Measurements from ENCODE around the gene BIN2.

BIN2 gene

DNA sequence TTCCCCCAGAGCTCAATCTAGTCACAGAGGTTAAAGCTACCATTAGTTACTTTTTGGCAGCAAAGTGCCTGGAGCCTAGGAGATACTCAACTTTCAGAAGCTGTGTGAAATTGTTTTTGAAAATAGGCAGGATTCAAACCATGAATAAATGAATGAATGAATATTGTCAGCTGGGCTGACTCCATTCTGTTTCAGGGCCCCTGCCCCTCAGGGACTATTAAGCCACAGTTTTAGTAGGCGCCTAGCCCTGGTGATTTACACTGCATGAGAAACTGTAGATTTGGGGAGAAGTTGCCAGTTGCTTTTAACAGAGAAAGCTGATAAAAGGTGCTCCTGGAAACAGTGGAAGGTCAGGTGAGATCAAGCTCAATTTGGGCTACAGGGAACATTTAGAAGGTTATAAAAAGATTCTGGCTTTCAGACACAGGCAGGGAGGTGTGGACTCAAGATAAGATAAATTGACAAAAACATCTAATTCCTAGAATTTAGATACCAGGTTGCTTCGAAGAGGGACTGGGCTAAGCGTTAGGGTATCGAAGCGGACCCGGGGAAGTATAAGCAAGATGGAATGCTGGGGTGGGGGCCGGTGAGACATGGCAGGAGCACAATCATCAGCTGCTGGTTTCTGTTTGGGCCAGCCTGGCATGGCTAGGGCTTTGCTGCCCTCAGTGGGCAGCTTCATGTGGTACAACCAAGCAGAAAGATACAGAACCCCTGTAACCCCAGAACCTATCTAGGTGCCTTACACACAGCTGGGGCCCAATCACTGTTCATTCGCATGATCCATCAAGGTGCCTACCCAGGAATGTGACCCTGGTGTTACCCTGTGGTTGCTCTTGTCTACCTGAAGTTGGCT is 37.4 kb upstream of the BIN2 start:
- Histone ChIP-seq H3K27me3 (no peaks in the 10 kb centered on the region), H3K9me3 (no peaks in the 10 kb centered on the region), H3K4me1 (peaks cover 3% of the 10 kb centered on the region; the same call in 1 of the 2 replicates), H3K36me3 (peaks cover 2% of the 10 kb centered on the region; the same call in 1 of the 2 replicates), H3K4me3 (ENCODE audit: low read depth, low read length) (no peak overlapping the region)
- TF ChIP-seq, protein P1, sequence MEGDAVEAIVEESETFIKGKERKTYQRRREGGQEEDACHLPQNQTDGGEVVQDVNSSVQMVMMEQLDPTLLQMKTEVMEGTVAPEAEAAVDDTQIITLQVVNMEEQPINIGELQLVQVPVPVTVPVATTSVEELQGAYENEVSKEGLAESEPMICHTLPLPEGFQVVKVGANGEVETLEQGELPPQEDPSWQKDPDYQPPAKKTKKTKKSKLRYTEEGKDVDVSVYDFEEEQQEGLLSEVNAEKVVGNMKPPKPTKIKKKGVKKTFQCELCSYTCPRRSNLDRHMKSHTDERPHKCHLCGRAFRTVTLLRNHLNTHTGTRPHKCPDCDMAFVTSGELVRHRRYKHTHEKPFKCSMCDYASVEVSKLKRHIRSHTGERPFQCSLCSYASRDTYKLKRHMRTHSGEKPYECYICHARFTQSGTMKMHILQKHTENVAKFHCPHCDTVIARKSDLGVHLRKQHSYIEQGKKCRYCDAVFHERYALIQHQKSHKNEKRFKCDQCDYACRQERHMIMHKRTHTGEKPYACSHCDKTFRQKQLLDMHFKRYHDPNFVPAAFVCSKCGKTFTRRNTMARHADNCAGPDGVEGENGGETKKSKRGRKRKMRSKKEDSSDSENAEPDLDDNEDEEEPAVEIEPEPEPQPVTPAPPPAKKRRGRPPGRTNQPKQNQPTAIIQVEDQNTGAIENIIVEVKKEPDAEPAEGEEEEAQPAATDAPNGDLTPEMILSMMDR (IDR thresholded peaks at IDR 0.05; ENCODE audit: low read depth, low read length): no peak
- DNase-seq: no peak

GRCh38 chr12:51360315-51360714 is 36.3 kb upstream of the BIN2 start:
- peaks cover 3% of the 10 kb centered on the region; the same call in 1 of the 2 replicates for H3K4me1 ChIP-seq
- H3K9me3 ChIP-seq: no peaks in the 10 kb centered on the region
- no peaks in the 10 kb centered on the region for H3K27me3 ChIP-seq
- peaks cover 2% of the 10 kb centered on the region; the same call in 1 of the 2 replicates for H3K36me3 ChIP-seq
- DNase-seq: no peak
- TF ChIP-seq, protein P1 (IDR thresholded peaks at IDR 0.05; ENCODE audit: low read depth, low read length): no peak
- no peak overlapping the region for H3K4me3 ChIP-seq (ENCODE audit: low read depth, low read length)

GRCh38 chr12:51359851-51360250 is 35.9 kb upstream of the BIN2 start:
- Histone ChIP-seq H3K9me3 (no peaks in the 10 kb centered on the region), H3K36me3 (peaks cover 2% of the 10 kb centered on the region; the same call in 1 of the 2 replicates), H3K4me1 (peaks cover 3% of the 10 kb centered on the region; the same call in 1 of the 2 replicates), H3K4me3 (ENCODE audit: low read depth, low read length) (no peak overlapping the region), H3K27me3 (no peaks in the 10 kb centered on the region)
- TF ChIP-seq, protein P1 (IDR thresholded peaks at IDR 0.05; ENCODE audit: low read depth, low read length): no peak
- DNase-seq: no peak

DNA sequence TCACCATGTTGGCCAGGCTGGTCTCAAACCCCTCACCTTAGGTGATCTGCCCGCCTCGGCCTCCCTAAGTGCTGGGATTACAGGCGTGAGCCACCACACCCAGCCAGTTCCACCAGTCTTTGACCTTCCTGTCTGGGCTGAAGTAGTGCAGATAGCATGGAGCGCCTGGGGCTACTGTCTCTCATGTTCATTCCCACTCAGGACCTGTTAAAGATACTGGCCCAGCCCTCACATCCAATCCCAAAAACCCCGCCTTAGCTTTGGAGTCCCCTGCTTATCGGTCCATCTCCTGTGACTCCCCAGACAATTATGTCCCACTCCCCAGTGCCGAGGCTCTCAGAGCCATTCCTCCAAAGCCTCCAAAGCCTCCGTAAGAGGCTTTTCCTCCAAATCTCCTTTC is 34.5 kb upstream of the BIN2 start:
- H3K4me3 ChIP-seq (ENCODE audit: low read depth, low read length): no peak overlapping the region
- no peaks in the 10 kb centered on the region for H3K9me3 ChIP-seq
- H3K27me3 ChIP-seq: no peaks in the 10 kb centered on the region
- H3K4me1 ChIP-seq: peaks cover 3% of the 10 kb centered on the region; the same call in 1 of the 2 replicates
- TF ChIP-seq, protein P1 (IDR thresholded peaks at IDR 0.05; ENCODE audit: low read depth, low read length): no peak
- no peak for DNase-seq
- H3K36me3 ChIP-seq: peaks cover 2% of the 10 kb centered on the region; the same call in 1 of the 2 replicates

GRCh38 chr12:51357374-51358047 is 33.5 kb upstream of the BIN2 start:
- no peak overlapping the region for H3K4me3 ChIP-seq (ENCODE audit: low read depth, low read length)
- H3K4me1 ChIP-seq: peaks cover 3% of the 10 kb centered on the region; the same call in 1 of the 2 replicates
- no peaks in the 10 kb centered on the region for H3K9me3 ChIP-seq
- TF ChIP-seq, protein P1 (IDR thresholded peaks at IDR 0.05; ENCODE audit: low read depth, low read length): no peak
- H3K27me3 ChIP-seq: no peaks in the 10 kb centered on the region
- no peak for DNase-seq
- H3K36me3 ChIP-seq: peaks cover 2% of the 10 kb centered on the region; the same call in 1 of the 2 replicates
